Neural cell (in vitro differentiated cells): ENCODE results near the gene ITGAE. TPM values are rescaled to one million over a fixed set of nuclear protein-coding genes. Genes with fewer than 3 reads are reported as not detected.

ENCODE experiments used
- H2AFZ ChIP-seq: fragments of 200-600, 300-800 bp; sonication (generic), shearing (Covaris generic); 2 replicates; pipeline ENCODE4 v1.6.0; 2014; ENCODE audit warnings: low read depth, mild to moderate bottlenecking, antibody characterized with exemption, low read length, moderate library complexity
- H3F3A ChIP-seq: fragments of 200-600 bp; shearing (Covaris generic); 2 replicates; pipeline ENCODE4 v1.6.1; 2016; ENCODE audit warnings: mild to moderate bottlenecking, moderate library complexity, mixed read lengths, antibody characterized with exemption, low read length; ENCODE audit not compliant: insufficient read depth, poor library complexity, severe bottlenecking
- H3K27ac ChIP-seq: fragments of 200-600, 300-800 bp; sonication (generic), shearing (Covaris generic); 2 replicates; pipeline ENCODE4 v1.5.1; 2014; ENCODE audit warnings: mild to moderate bottlenecking, low read length, moderate library complexity
- H3K27me3 ChIP-seq: fragments of 300-800, 200-600 bp; sonication (generic), shearing (Covaris generic); 2 replicates; pipeline ENCODE4 v1.6.0; 2014; ENCODE audit warnings: mild to moderate bottlenecking, low read depth, low read length, moderate library complexity; ENCODE audit not compliant: insufficient read depth
- H3K36me3 ChIP-seq: fragments of 300-800, 200-600 bp; sonication (generic), shearing (Covaris generic); 2 replicates; pipeline ENCODE4 v1.5.1; 2014; ENCODE audit warnings: mild to moderate bottlenecking, antibody characterized with exemption, low read length, moderate library complexity; ENCODE audit not compliant: insufficient read depth
- H3K4me2 ChIP-seq: fragments of 300-800, 200-600 bp; sonication (generic), shearing (Covaris generic); 2 replicates; pipeline ENCODE4 v1.6.0; 2014; ENCODE audit warnings: mild to moderate bottlenecking, low read length
- H3K4me3 ChIP-seq: fragments of 300-800, 200-600 bp; sonication (generic), shearing (Covaris generic); 2 replicates; pipeline ENCODE4 v1.5.1; 2014; ENCODE audit warnings: mild to moderate bottlenecking, low read length, moderate library complexity
- H3K79me2 ChIP-seq: fragments of 200-600 bp; shearing (Covaris generic); replicated peaks from 2 replicates; pipeline ENCODE4 v1.6.0; 2014; ENCODE audit warnings: mild to moderate bottlenecking, low read length, moderate library complexity; ENCODE audit not compliant: insufficient read depth
- H3K9ac ChIP-seq: fragments of 300-800, 200-600 bp; sonication (generic), shearing (Covaris generic); 2 replicates; pipeline ENCODE4 v1.6.1; 2016; ENCODE audit warnings: mild to moderate bottlenecking, low read length, mixed read lengths
- H3K9me2 ChIP-seq: fragments of 200-600 bp; shearing (Covaris generic); 2 replicates; pipeline ENCODE4 v1.6.1; 2016; ENCODE audit warnings: mild to moderate bottlenecking, low read length, mixed read lengths; ENCODE audit not compliant: insufficient read depth
- H3K9me3 ChIP-seq: fragments of 200-600, 300-800 bp; sonication (generic), shearing (Covaris generic); 2 replicates; pipeline ENCODE4 v1.6.1; 2016; ENCODE audit warnings: mild to moderate bottlenecking, mixed run types, low read length, moderate library complexity, mixed read lengths
- H4K20me1 ChIP-seq: fragments of 200-600 bp; shearing (Covaris generic); 2 replicates; pipeline ENCODE4 v1.6.1; 2016; ENCODE audit warnings: mild to moderate bottlenecking, mixed run types; ENCODE audit not compliant: insufficient read depth
- CTCF ChIP-seq: fragments of 450-650 bp; IDR thresholded peaks from 2 replicates; pipeline ENCODE4 v1.5.1; 2014; ENCODE audit warnings: antibody characterized with exemption, mild to moderate bottlenecking, moderate library complexity; ENCODE audit not compliant: poor library complexity, severe bottlenecking
- EP300 ChIP-seq: fragments of 450-650 bp; conservative IDR thresholded peaks from 2 replicates; pipeline ENCODE4 v1.6.1; 2014; ENCODE audit warnings: antibody characterized with exemption, mild to moderate bottlenecking, moderate library complexity; ENCODE audit not compliant: poor library complexity, severe bottlenecking
- EZH2 ChIP-seq: fragments of 200-600, 300-800 bp; shearing (Covaris generic), sonication (generic); IDR thresholded peaks from 2 replicates; pipeline ENCODE4 v1.6.1; 2014; ENCODE audit warnings: antibody characterized with exemption, low read length, borderline replicate concordance, mild to moderate bottlenecking; ENCODE audit not compliant: insufficient read depth, poor library complexity, severe bottlenecking
- MXI1 ChIP-seq: fragments of 450-650 bp; conservative IDR thresholded peaks from 2 replicates; pipeline ENCODE4 v1.6.1; 2014; ENCODE audit warnings: antibody characterized with exemption, mild to moderate bottlenecking; ENCODE audit not compliant: poor library complexity, severe bottlenecking
- POLR2AphosphoS5 ChIP-seq: IDR thresholded peaks from 2 replicates; pipeline ENCODE4 v1.6.1; 2012
- REST ChIP-seq: IDR thresholded peaks from 2 replicates; pipeline ENCODE4 v1.6.1; 2012; ENCODE audit warnings: borderline replicate concordance
- TAF1 ChIP-seq: IDR thresholded peaks from 2 replicates; pipeline ENCODE4 v1.6.1; 2012; ENCODE audit warnings: low read depth
- polyA plus RNA-seq: library from polyadenylated mRNA; depleted of rRNA; stranded (reverse); fragments of >200 nt; gene quantifications from 2 replicates; pipeline ENCODE4 v1.2.3, GENCODE V29; 2014

Gene ITGAE
- polyA plus RNA-seq, 1 donor from 2014 or later, result 169 TPM

GRCh38 chr17:3814361-3814760 lies 13.4 kb upstream of the ITGAE start:
- Histone ChIP-seq H2AFZ (no peak overlapping the region), H3K4me2 (no peak overlapping the region), H3K27ac (no peak overlapping the region), H3K27me3 (no peaks in the 10 kb centered on the region), H3K79me2 (no peaks in the 10 kb centered on the region), H4K20me1 (no peaks in the 10 kb centered on the region), H3F3A (no peaks in the 10 kb centered on the region), H3K9me2 (no peaks in the 10 kb centered on the region), H3K36me3 (peaks cover 11% of the 10 kb centered on the region), H3K9me3 (no peaks in the 10 kb centered on the region), H3K9ac (no peak overlapping the region), H3K4me3 (no peak overlapping the region)
- TF ChIP-seq MXI1 (no peak), EP300 (no peak), REST (no peak), POLR2AphosphoS5 (no peak), TAF1 (no peak), EZH2 (no peak)

- peaks cover 11% of the 10 kb centered on the region for H3K36me3 ChIP-seq
- no peaks in the 10 kb centered on the region for H3F3A ChIP-seq
- H3K9me2 ChIP-seq, result no peaks in the 10 kb centered on the region
- TF ChIP-seq CTCF (no peak), POLR2AphosphoS5 (no peak), TAF1 (no peak), EP300 (no peak), EZH2 (no peak)
- no peak overlapping the region for H3K4me3 ChIP-seq
- H3K9ac ChIP-seq, result no peak overlapping the region
- H3K79me2 ChIP-seq, result no peaks in the 10 kb centered on the region
- no peaks in the 10 kb centered on the region for H3K9me3 ChIP-seq
- H2AFZ ChIP-seq, result no peak overlapping the region
- H3K27me3 ChIP-seq, result no peaks in the 10 kb centered on the region
- no peak overlapping the region for H3K27ac ChIP-seq
- H3K4me2 ChIP-seq, result no peak overlapping the region
- no peaks in the 10 kb centered on the region for H4K20me1 ChIP-seq
Observed at GRCh38 chr17:3813171-3813570, 12.2 kb upstream of the ITGAE start.

- Histone ChIP-seq H3K4me2 (no peak overlapping the region), H3F3A (no peaks in the 10 kb centered on the region), H3K27me3 (no peaks in the 10 kb centered on the region), H3K9me2 (no peaks in the 10 kb centered on the region), H3K27ac (no peak overlapping the region), H3K9me3 (no peaks in the 10 kb centered on the region), H3K79me2 (no peaks in the 10 kb centered on the region), H4K20me1 (no peaks in the 10 kb centered on the region), H3K36me3 (peaks cover 11% of the 10 kb centered on the region), H2AFZ (no peak overlapping the region), H3K4me3 (no peak overlapping the region), H3K9ac (no peak overlapping the region)
- TF ChIP-seq CTCF (no peak), EZH2 (no peak), TAF1 (no peak), EP300 (no peak), MXI1 (no peak)
Observed at GRCh38 chr17:3812771-3813170, 11.8 kb upstream of the ITGAE start.
